ENCODE measurements around the gene ANKS1A.

- no peak for TF ChIP-seq YY1 (IDR thresholded peaks at IDR 0.05; ENCODE audit: low read depth)
- TF ChIP-seq TEAD4 (IDR thresholded peaks at IDR 0.05) = no peak
- TF ChIP-seq USF1 (IDR thresholded peaks at IDR 0.05) = no peak
- TF ChIP-seq EP300 (IDR thresholded peaks at IDR 0.05; ENCODE audit: borderline replicate concordance) = no peak
Observed at GRCh38 chr6:35014341-35014740, 125.3 kb downstream of the ANKS1A start.
